Activated CD8-positive, alpha-beta T cell treated with anti-CD3 and anti-CD28 coated beads for 36 hours (primary cell): Measurements from ENCODE around the gene SLC30A7. TPM values are rescaled to one million over a fixed set of nuclear protein-coding genes. Genes with fewer than 3 reads are reported as not detected.

Experiments used
- ATAC-seq: fragments of 200-7000 bp; cut with Tn5 transposase; one replicate; pipeline ENCODE4 v1.10.0; 2021; ENCODE audit warnings: mild to moderate bottlenecking, moderate library complexity
- CTCF ChIA-PET: fragments of 350-600 bp; sonication (Branson Sonifier 250); formaldehyde crosslinking; loops from one replicate; lab custom pipeline; 2021; ENCODE audit warnings: antibody characterized with exemption; lab: Charles Lee
- POLR2A ChIA-PET: fragments of 350-600 bp; sonication (Branson Sonifier 250); formaldehyde crosslinking; loops from one replicate; lab custom pipeline; 2021; ENCODE audit warnings: antibody characterized with exemption; lab: Charles Lee
- DNase-seq: peaks from one replicate; pipeline ENCODE4 v3.0.0-alpha.2; 2020
- H3K27ac Mint-ChIP-seq: one replicate; pipeline ENCODE4 v1.8.0; 2021; ENCODE audit warnings: mild to moderate bottlenecking, mixed read lengths
- H3K27me3 Mint-ChIP-seq: one replicate; pipeline ENCODE4 v1.8.0; 2021; ENCODE audit warnings: mixed read lengths
- H3K36me3 Mint-ChIP-seq: one replicate; pipeline ENCODE4 v1.8.0; 2021; ENCODE audit warnings: low read depth, mixed read lengths
- H3K4me1 Mint-ChIP-seq: one replicate; pipeline ENCODE4 v1.8.0; 2021; ENCODE audit warnings: low read depth, mixed read lengths
- H3K4me3 Mint-ChIP-seq: one replicate; pipeline ENCODE4 v1.8.0; 2021; ENCODE audit warnings: mild to moderate bottlenecking, moderate library complexity, mixed read lengths
- H3K9me3 Mint-ChIP-seq: one replicate; pipeline ENCODE4 v1.8.0; 2021; ENCODE audit warnings: mixed read lengths
- CTCF ChIP-seq: fragments of 200-600 bp; IDR thresholded peaks from one replicate; pipeline ENCODE4 v1.8.0; 2022; ENCODE audit warnings: antibody characterized with exemption, mild to moderate bottlenecking
- intact Hi-C: fragments of 100-400 bp; cut with micrococcal nuclease; formaldehyde crosslinking; loops from one replicate; pipeline ENCODE4 v1.10.0; 2022
- total RNA-seq, 2 experiments: library from RNA; stranded (reverse); gene quantifications; one replicate each; pipeline ENCODE4 v1.2.3, GENCODE V29; 2021

The SLC30A7 gene
- total RNA-seq, 2 experiments from 2014 or later = 32.0 to 36.1 TPM

- peaks cover 64% of the 10 kb centered on the region for H3K4me1 Mint-ChIP-seq
- no peaks in the 10 kb centered on the region for H3K27me3 Mint-ChIP-seq
- TF ChIP-seq CTCF = no peak
- H3K27ac Mint-ChIP-seq = peak overlapping the region; percentile 97
- DNase-seq (no peak), ATAC-seq (peak; percentile 35)
- peak overlapping the region; percentile 99 for H3K4me3 Mint-ChIP-seq
- POLR2A ChIA-PET = interaction anchor here (0.7 to 1.5 kb wide), 6 partner anchors 10 to 264 kb away, joined by 3 to 5 read pairs (median 3); no protein-coding TSS in a partner anchor
- intact Hi-C loops = loop anchor here (5.0 to 10.0 kb wide), 4 partner anchors 47 to 217 kb away; no protein-coding TSS in a partner anchor
- CTCF ChIA-PET = interaction anchor here (0.6 to 1.8 kb wide), 7 partner anchors 92 to 332 kb away, joined by 3 to 5 read pairs (median 3); no protein-coding TSS in a partner anchor
- peaks cover 70% of the 10 kb centered on the region for H3K36me3 Mint-ChIP-seq
- peaks cover under 1% of the 10 kb centered on the region for H3K9me3 Mint-ChIP-seq
These were observed 129.4 kb downstream of the SLC30A7 start for GRCh38 chr1:101025283-101025656.

- peaks cover 68% of the 10 kb centered on the region for H3K36me3 Mint-ChIP-seq
- peak within 1 kb of the TSS; percentile 99 for H3K4me3 Mint-ChIP-seq
- no peaks in the 10 kb centered on the region for H3K27me3 Mint-ChIP-seq
- ATAC-seq = peak; percentile 96
- DNase-seq = peak; percentile 95
- ChIA-PET POLR2A (interaction anchor here (0.7 to 1.5 kb wide), 8 partner anchors 11 to 263 kb away, joined by 3 to 5 read pairs (median 3); no protein-coding TSS in a partner anchor), CTCF (interaction anchor here (1.0 to 3.1 kb wide), 3 partner anchors 112 to 262 kb away, joined by 3 to 9 read pairs (median 3); no protein-coding TSS in a partner anchor)
- intact Hi-C loops = loop anchor here (5.0 to 10.0 kb wide), 4 partner anchors 46 to 216 kb away; no protein-coding TSS in a partner anchor
- peaks cover 60% of the 10 kb centered on the region for H3K4me1 Mint-ChIP-seq
- peaks cover 1% of the 10 kb centered on the region for H3K9me3 Mint-ChIP-seq
- no peak for TF ChIP-seq CTCF
- peak within 1 kb of the TSS; percentile 97 for H3K27ac Mint-ChIP-seq
These were observed 130.0 kb downstream of the SLC30A7 start, which contains the start of gene DPH5 for GRCh38 chr1:101025657-101026429. Gene DPH5 (minus strand): TSS chr1:101025784. CDS start chr1:101025443, 341 bp downstream.

- H3K27ac Mint-ChIP-seq = peak overlapping the region; percentile 97
- H3K4me1 Mint-ChIP-seq = peaks cover 63% of the 10 kb centered on the region
- H3K9me3 Mint-ChIP-seq = peaks cover 1% of the 10 kb centered on the region
- TF ChIP-seq CTCF = no peak
- intact Hi-C loops = loop anchor here (5.0 to 10.0 kb wide), 4 partner anchors 46 to 216 kb away; no protein-coding TSS in a partner anchor
- ChIA-PET POLR2A (interaction anchor here (0.9 to 1.5 kb wide), 7 partner anchors 11 to 262 kb away, joined by 3 to 5 read pairs (median 3); no protein-coding TSS in a partner anchor), CTCF (interaction anchor here (0.9 to 3.1 kb wide), 3 partner anchors 23 to 262 kb away, joined by 3 to 9 read pairs (median 3); no protein-coding TSS in a partner anchor)
- ATAC-seq = no peak
- H3K4me3 Mint-ChIP-seq = peak overlapping the region; percentile 99
- H3K36me3 Mint-ChIP-seq = peaks cover 71% of the 10 kb centered on the region
- DNase-seq = no peak
- H3K27me3 Mint-ChIP-seq = no peaks in the 10 kb centered on the region
These were observed 130.5 kb downstream of the SLC30A7 start for GRCh38 chr1:101026430-101026788.

GRCh38 chr1:101027194-101027772 is 131.4 kb downstream of the SLC30A7 start:
- Mint-ChIP-seq H3K27ac (peak overlapping the region; percentile 58), H3K4me1 (peaks cover 59% of the 10 kb centered on the region), H3K36me3 (peaks cover 72% of the 10 kb centered on the region), H3K27me3 (no peaks in the 10 kb centered on the region), H3K4me3 (peak overlapping the region; percentile 99), H3K9me3 (peaks cover 3% of the 10 kb centered on the region)
- TF ChIP-seq CTCF = no peak
- DNase-seq = no peak
- ChIA-PET POLR2A (interaction anchor here (0.8 to 1.3 kb wide), 3 partner anchors 25 to 259 kb away, joined by 3 to 4 read pairs (median 3); no protein-coding TSS in a partner anchor), CTCF (interaction anchor here (0.9 to 3.1 kb wide), 5 partner anchors 14 to 261 kb away, joined by 3 to 9 read pairs (median 3); no protein-coding TSS in a partner anchor)
- ATAC-seq = no peak
- intact Hi-C loops = loop anchor here (5.0 to 10.0 kb wide), 4 partner anchors 45 to 215 kb away; no protein-coding TSS in a partner anchor
